Upper lobe of left lung (tissue), 4 donors: ENCODE results near the gene ADH1C.

Experiments
- CTCF ChIP-seq, 6 experiments: fragments of 450-650 bp in 4 of 6; fragments of 200-600 bp in 2 of 6; sonication (generic) in 2 of 6; IDR thresholded peaks; one replicate each; pipeline ENCODE4 v1.5.1; 2016 to 2019; ENCODE audit warnings: antibody characterized with exemption in 6 of 6
- EP300 ChIP-seq, 4 donors: sonication (generic); formaldehyde crosslinking; IDR thresholded peaks; one replicate each; pipeline ENCODE4 v1.5.1; 2017; ENCODE audit warnings: antibody characterized with exemption in 4 of 4, control low read depth in 2 of 4
- POLR2A ChIP-seq, 4 donors: fragments of 450-650 bp; IDR thresholded peaks; one replicate each; pipeline ENCODE4 v1.5.1; 2016 to 2017; ENCODE audit warnings: antibody characterized with exemption in 4 of 4, mild to moderate bottlenecking in 2 of 4
- POLR2AphosphoS5 ChIP-seq, 2 donors: sonication (generic); formaldehyde crosslinking; IDR thresholded peaks; one replicate each; pipeline ENCODE4 v1.5.1; 2017; ENCODE audit warnings: antibody characterized with exemption in 2 of 2

GRCh38 chr4:99383399-99383798 lies 30.9 kb upstream of the ADH1C start:
- TF ChIP-seq CTCF (IDR thresholded peaks at IDR 0.05): no peak
- no peak for TF ChIP-seq EP300 (IDR thresholded peaks at IDR 0.05)
- no peak for TF ChIP-seq POLR2A (IDR thresholded peaks at IDR 0.05)
- no peak for TF ChIP-seq POLR2AphosphoS5 (IDR thresholded peaks at IDR 0.05)
